ENCODE data around the gene ROS1.

GRCh38 chr6:117328005-117328389, 97.7 kb downstream of the ROS1 start:
- TF ChIP-seq CTCF (conservative IDR thresholded peaks at IDR 0.05 in 1 of 2, IDR thresholded peaks at IDR 0.05 in 1 of 2; ENCODE audit: low read depth in 1 of 2, low read length in 2 of 2) (no peak), EZH2 (IDR thresholded peaks at IDR 0.05; ENCODE audit: low read length, missing control alignments) (no peak)
